ENCODE results near the gene G6PC3.

DNA sequence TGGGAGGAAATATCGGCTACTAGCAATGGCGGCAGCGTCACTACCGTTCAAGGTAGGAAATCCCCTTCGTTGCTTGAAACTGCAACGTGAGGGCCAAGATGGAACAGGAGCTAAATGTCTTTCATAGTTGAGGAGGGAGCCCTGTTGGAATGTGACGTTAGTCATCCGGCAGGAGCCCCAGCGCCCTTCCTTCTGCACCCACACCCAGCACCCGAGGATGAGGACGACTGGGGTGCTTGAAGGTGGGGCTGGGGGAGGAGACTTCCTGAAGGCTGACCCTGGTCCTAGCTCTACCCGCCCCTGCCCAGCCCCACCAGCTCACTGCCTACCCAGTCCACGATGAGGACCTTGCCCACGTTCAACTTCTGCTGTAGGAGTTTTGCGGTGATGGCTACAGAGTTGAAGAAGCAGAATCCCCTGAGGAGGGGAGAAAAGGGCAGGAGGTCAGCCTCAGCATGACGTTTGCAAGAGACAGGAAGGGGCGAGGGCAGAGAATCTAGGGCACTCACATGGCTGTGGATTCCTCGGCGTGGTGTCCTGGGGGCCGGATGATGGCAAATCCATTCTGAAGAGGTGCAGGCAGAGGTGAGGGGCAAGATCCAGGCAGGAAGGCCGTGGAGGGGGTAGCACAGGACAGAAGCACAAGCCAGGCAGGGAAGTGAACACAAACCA lies 11.9 kb downstream of the G6PC3 start:
- TF ChIP-seq POLR2A (IDR thresholded peaks at IDR 0.05) (no peak), EP300 (IDR thresholded peaks at IDR 0.05) (no peak)
- TF ChIP-seq, protein P1, sequence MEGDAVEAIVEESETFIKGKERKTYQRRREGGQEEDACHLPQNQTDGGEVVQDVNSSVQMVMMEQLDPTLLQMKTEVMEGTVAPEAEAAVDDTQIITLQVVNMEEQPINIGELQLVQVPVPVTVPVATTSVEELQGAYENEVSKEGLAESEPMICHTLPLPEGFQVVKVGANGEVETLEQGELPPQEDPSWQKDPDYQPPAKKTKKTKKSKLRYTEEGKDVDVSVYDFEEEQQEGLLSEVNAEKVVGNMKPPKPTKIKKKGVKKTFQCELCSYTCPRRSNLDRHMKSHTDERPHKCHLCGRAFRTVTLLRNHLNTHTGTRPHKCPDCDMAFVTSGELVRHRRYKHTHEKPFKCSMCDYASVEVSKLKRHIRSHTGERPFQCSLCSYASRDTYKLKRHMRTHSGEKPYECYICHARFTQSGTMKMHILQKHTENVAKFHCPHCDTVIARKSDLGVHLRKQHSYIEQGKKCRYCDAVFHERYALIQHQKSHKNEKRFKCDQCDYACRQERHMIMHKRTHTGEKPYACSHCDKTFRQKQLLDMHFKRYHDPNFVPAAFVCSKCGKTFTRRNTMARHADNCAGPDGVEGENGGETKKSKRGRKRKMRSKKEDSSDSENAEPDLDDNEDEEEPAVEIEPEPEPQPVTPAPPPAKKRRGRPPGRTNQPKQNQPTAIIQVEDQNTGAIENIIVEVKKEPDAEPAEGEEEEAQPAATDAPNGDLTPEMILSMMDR (IDR thresholded peaks at IDR 0.05), result no peak

Measured in ovary (tissue), 3 donors.